Mammary epithelial cell (primary cell): Measurements from ENCODE around the gene THOC2.
"Not testable (repeated sequence)": the region's sequence is repeated elsewhere in the genome, so short reads cannot be mapped to it uniquely, and the experiment has no call there.

ENCODE experiments used
- EZH2 ChIP-seq: IDR thresholded peaks from 2 replicates; pipeline ENCODE4 v1.6.1; 2012; ENCODE audit warnings: low read length, inconsistent platforms, borderline replicate concordance
- TF ChIP-seq, protein P1 (sequence below), 2 donors: IDR thresholded peaks in 1 of 2; conservative IDR thresholded peaks in 1 of 2; 2 replicates each; pipeline ENCODE4 v1.5.1; 2011 to 2012; ENCODE audit warnings: inconsistent platforms in 2 of 2, low read length in 2 of 2, mild to moderate bottlenecking in 2 of 2, control low read depth in 1 of 2, low read depth in 1 of 2; ENCODE audit not compliant: insufficient read depth in 1 of 2; ENCODE audit errors: extremely low read depth in 1 of 2

GRCh38 chrX:123663720-123664119 lies 69.1 kb downstream of the THOC2 start:
- TF ChIP-seq, protein P1, sequence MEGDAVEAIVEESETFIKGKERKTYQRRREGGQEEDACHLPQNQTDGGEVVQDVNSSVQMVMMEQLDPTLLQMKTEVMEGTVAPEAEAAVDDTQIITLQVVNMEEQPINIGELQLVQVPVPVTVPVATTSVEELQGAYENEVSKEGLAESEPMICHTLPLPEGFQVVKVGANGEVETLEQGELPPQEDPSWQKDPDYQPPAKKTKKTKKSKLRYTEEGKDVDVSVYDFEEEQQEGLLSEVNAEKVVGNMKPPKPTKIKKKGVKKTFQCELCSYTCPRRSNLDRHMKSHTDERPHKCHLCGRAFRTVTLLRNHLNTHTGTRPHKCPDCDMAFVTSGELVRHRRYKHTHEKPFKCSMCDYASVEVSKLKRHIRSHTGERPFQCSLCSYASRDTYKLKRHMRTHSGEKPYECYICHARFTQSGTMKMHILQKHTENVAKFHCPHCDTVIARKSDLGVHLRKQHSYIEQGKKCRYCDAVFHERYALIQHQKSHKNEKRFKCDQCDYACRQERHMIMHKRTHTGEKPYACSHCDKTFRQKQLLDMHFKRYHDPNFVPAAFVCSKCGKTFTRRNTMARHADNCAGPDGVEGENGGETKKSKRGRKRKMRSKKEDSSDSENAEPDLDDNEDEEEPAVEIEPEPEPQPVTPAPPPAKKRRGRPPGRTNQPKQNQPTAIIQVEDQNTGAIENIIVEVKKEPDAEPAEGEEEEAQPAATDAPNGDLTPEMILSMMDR (conservative IDR thresholded peaks at IDR 0.05 in 1 of 2, IDR thresholded peaks at IDR 0.05 in 1 of 2; ENCODE audit: extremely low read depth in 1 of 2, insufficient read depth in 1 of 2, low read depth in 1 of 2, low read length in 2 of 2): not testable (repeated sequence)
- not testable (repeated sequence) for TF ChIP-seq EZH2
